ENCODE measurements around the gene SERPINA9.
"Not testable (repeated sequence)": the region's sequence is repeated elsewhere in the genome, so short reads cannot be mapped to it uniquely, and the experiment has no call there.

SERPINA9 gene

GRCh38 chr14:94421316-94421715 lies 54.7 kb downstream of the SERPINA9 start:
- DNase-seq, result peak; percentile 45

- not testable (repeated sequence) for DNase-seq
These were observed 58.3 kb downstream of the SERPINA9 start for GRCh38 chr14:94417497-94418205.
